ENCODE results near the gene MRPS31.
"Not testable (repeated sequence)": the region's sequence is repeated elsewhere in the genome, so short reads cannot be mapped to it uniquely, and the experiment has no call there.

MRPS31 gene

DNA sequence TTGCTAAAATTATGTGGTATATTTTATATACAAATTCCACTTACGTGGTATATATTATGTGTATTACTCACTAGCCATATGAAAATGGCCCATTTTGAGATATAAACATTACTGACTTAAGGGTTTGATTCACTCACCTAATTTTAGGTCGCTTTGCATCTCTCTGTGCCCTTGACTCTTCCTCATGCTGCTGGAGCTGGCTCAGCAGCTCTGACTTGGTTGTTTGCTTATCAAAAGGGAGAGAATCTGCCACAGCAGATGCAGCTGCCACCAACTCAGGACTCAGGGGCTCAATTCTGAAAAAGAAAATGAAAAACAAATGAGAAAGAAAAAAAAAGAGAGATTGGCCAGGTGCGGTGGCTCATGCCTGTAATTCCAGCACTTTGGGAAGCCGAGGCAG lies 12.2 kb downstream of the MRPS31 start:
- no peak for TF ChIP-seq ZNF274 (IDR thresholded peaks at IDR 0.05; ENCODE audit: low read depth, low read length)
- no peak overlapping the region for H3K4me3 ChIP-seq (ENCODE audit: low read length)

DNA sequence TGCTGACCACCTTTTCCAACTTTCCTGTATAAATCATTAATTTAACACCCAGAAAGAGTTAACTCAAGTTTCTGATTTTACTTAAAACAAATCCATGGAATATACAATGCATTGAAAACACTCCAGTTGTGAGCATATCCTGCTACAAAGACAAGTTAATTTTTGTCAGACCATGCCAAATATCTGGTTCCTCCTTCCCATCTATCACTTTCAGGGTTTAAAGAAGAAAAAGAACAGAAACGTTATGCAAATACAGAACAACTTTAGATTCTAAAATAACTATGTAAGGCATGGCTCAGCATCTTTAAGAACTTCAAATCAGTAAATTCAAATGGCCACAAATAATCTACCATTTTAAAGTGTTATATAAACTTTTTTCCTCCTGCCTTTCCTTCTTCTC lies 14.9 kb downstream of the MRPS31 start:
- TF ChIP-seq ZNF274 (IDR thresholded peaks at IDR 0.05; ENCODE audit: low read depth, low read length) = no peak
- H3K4me3 ChIP-seq (ENCODE audit: low read length) = no peak overlapping the region

DNA sequence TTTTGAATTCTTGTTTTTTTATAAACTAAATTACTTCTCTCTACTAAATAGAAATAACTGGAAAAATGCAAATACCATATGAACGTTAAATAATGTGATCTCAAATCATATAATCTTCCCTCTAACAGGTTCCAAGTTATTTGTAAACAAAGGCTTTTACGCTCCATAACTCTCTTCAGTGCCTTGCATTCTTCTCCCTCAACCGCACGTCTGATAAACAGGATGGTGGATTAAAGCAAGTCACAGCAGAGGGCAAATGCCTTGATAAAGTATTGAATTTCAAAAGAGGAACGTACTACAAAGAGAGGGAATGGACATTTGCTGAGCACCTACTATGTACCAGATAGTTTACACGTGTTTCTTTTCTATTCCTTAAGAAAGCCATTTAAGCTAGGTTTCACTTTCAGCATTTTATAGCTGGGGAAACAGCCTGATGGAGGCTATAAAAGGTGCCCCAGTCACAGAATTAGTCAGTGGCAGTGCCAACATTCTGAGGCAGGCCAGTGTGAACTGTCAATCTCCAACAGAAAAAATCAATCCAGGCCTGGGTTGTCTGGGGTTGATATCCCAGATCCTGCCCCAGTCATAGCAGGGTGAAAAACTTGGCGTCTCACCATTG lies 15.8 kb downstream of the MRPS31 start:
- TF ChIP-seq ZNF274 (IDR thresholded peaks at IDR 0.05; ENCODE audit: low read depth, low read length) = no peak
- H3K4me3 ChIP-seq (ENCODE audit: low read length) = no peak overlapping the region; the same call in 1 of the 2 replicates

DNA sequence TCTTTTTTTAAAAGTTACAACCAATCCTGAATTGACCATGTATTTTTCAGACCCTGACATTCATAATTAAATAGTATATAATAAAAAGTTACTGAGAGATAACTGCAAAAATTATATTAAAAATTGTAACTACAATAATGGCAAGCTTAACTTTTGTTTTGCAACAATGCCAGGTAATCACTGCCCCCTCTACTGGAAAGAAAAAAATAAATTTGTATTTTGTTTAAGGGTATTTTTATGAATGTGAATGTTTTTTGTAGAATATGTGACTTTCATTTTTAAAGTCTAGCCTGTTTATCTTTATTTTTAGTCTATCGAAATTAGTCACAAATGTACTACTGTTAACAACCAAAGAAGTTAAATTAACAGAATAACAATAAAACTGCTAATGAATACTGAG lies 21.7 kb downstream of the MRPS31 start:
- TF ChIP-seq ZNF274 (IDR thresholded peaks at IDR 0.05; ENCODE audit: low read depth, low read length) = no peak
- H3K4me3 ChIP-seq (ENCODE audit: low read length) = no peak overlapping the region

DNA sequence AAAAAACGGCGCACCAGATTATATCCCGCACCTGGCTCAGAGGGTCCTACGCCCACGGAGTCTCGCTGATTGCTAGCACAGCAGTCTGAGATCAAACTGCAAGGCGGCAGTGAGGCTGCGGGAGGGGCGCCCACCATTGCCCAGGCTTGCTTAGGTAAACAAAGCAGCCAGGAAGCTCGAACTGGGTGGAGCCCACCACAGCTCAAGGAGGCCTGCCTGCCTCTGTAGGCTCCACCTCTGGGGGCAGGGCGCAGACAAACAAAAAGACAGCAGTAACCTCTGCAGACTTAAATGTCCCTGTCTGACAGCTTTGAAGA lies 35.8 kb downstream of the MRPS31 start:
- not testable (repeated sequence) for H3K4me3 ChIP-seq (ENCODE audit: low read length)

DNA sequence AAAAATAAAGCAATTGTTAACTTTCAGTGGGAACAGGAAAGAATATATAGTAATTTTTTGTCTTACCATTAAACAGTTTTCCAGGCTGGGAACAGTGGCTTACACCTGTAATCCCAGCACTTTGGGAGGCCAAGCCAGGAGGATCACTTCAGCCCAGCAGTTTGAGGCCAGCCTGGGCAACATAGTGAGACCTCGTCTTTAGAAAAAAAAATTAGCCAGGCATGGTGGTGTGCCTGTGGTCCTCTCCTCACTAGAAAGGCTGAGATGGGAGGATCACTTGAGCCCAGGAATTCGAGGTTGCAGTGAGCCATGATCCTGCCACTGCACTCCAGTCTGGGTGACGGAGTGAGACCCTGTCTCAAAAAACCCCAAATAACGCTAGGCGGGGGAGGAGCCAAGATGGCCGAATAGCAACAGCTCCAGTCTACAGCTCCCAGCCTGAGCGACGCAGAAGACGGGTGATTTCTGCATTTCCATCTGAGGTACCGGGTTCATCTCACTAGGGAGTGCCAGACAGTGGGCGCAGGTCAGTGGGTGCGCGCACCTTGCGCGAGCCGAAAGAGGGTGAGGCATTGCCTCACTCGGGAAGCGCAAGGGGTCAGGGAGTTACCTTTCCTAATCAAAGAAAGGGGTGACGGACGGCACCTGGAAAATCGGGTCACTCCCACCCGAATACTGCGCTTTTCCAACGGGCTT lies 36.3 kb downstream of the MRPS31 start:
- not testable (repeated sequence) for H3K4me3 ChIP-seq (ENCODE audit: low read length)

DNA sequence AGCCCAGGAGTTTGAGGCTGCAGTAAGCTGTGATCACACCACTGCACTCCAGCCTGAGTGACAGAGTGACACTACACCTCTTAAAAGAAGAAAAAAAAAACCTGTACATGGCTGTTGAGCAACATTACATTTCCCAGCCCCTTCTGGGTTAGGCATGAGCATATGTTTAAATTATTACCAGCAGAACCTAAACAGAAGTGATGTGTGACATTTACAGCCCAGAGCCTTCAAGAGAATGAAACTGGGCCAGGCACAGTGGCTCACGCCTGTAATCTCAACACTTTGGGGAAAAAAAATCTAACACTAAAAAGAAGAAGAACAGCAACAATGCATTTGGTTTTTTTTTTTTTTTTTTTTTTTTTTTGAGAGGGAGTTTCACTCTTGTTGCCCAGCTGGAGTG lies 38.3 kb downstream of the MRPS31 start:
- no peak overlapping the region for H3K4me3 ChIP-seq (ENCODE audit: low read length)
- TF ChIP-seq ZNF274 (IDR thresholded peaks at IDR 0.05; ENCODE audit: low read depth, low read length) = no peak

DNA sequence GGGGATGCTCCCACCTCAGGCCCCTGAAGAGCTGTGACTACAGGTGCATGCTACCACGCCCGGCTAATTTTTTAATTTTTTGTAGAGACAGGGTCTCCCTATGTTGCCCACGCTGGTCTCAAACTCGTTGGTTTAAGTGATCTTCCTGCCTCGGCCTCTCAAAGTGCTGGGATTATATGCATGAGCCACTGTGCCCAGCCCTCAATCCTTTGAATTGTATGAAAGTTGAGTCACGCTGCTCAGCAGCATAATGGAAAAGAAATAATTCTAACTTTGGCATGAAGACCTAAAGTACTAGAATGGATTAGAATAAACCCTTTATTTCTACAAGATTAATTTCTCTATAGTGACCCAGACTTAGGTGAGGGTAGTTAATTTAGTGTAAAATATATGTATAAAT lies 42.4 kb downstream of the MRPS31 start:
- no peak overlapping the region for H3K4me3 ChIP-seq (ENCODE audit: low read length)
- no peak for TF ChIP-seq ZNF274 (IDR thresholded peaks at IDR 0.05; ENCODE audit: low read depth, low read length)

DNA sequence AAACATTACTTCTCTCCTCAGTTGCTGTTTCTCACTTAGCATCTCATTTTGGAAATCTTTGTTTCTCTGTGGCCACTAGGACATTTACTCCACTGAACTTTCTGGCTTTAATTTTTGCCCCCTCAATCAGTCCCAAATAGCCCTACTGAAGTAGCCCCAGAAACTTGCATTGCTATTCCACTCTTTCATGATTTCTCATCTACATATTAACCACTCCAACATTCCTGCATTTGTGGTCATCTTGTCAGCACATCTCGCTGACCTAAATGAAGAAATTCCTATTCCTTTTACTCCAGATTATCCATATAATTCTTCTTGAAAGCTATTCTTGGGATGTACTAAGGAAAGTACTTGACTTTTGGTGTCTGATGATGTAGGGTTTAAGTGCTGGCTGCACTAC lies 56.6 kb downstream of the MRPS31 start:
- H3K4me3 ChIP-seq (ENCODE audit: low read length) = not testable (repeated sequence)

DNA sequence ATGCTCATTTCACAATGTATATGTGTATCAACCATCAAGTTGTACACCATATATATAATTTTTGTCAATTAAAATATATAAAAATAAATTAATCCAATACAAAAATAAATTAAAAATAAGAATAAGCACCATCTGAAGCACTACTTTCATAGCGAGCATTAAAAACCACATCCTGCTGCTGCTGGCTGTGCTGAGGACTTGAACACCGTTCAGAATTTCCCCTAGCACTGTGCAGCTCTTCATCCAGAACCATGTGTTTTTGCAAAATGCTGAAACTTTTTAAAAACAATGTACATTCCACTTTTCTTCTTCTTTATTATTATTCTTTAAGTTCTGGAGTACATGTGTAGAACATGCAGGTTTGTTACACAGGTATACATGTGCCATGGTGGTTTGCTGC lies 64.6 kb downstream of the MRPS31 start:
- H3K4me3 ChIP-seq (ENCODE audit: low read length) = no peak overlapping the region
- TF ChIP-seq ZNF274 (IDR thresholded peaks at IDR 0.05; ENCODE audit: low read depth, low read length) = no peak

DNA sequence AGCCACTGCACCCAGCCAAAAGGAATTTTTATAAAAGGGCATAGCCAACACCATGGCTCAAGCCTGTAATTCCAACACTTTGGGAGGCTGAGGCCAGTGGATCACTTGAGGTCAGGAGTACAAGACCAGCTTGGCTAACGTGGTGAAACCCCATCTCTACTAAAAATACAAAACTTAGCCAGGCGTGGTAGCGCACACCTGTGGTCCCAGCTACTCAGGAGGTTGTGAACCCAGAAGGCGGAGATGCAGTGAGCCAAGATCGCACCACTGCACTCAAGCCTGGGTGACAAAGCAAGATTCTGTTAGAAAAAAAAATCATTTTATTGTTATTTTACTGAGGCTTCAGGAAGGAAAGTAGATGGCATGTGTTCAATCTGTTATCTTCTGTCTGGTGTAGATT lies 73.3 kb downstream of the MRPS31 start:
- H3K4me3 ChIP-seq (ENCODE audit: low read length) = no peak overlapping the region
- TF ChIP-seq ZNF274 (IDR thresholded peaks at IDR 0.05; ENCODE audit: low read depth, low read length) = no peak

DNA sequence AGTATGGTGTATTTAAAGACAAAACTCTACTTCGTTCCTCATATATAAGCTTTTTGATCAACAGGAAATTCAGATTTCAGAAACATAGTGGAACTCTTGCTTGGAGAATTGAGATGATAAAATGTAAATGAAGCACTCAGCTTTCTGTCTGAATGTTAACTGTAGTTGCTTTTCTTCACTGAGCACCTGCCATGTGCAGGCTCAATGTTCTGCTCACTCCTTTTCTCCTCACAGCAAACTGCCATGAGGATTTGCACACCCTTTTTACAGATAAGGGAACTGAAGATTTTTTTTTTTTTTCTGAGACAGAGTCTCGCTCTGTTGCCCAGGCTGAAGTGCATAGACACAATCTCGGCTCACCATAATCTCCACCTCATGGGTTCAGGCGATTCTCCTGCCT lies 76.6 kb downstream of the MRPS31 start:
- no peak for TF ChIP-seq ZNF274 (IDR thresholded peaks at IDR 0.05; ENCODE audit: low read depth, low read length)
- H3K4me3 ChIP-seq (ENCODE audit: low read length) = no peak overlapping the region

DNA sequence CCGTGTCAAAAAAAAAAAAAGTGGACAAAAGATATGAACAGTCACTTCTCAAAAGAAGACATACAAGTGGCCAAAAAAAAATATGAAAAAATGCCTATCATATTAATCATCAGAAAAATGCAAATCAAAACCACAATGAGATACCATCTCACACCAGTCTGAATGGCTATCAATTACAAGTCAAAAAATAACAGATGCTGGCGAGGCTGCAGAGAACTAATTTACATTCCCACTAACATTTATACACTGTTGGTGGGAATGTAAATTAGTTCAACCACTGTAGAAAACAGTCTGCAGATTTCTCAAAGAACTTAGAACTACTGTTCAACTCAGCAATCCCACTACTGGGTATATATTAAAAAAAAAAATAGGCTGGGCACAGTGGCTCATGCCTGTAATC lies 78.0 kb downstream of the MRPS31 start:
- no peak overlapping the region for H3K4me3 ChIP-seq (ENCODE audit: low read length)
- no peak for TF ChIP-seq ZNF274 (IDR thresholded peaks at IDR 0.05; ENCODE audit: low read depth, low read length)

DNA sequence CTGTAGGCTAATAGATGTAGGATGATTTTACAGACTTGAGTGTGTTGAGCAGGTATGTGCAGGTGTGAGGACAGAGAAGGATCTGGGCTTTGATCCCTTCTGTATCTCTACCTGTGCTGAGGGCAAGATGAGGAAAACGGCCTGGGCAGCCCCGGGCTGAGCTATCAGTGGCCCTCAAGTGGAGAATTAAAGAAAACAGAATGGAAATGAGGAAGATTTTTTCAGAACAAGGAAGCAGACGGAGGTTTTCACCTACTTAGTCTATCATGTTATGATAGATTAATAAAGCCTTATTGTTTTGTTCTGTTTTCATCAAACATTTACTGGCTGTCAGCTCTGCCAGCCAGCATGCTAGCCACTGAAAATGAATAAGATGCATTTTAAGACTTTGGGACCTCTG lies 82.2 kb downstream of the MRPS31 start:
- H3K4me3 ChIP-seq (ENCODE audit: low read length) = no peak overlapping the region
- no peak for TF ChIP-seq ZNF274 (IDR thresholded peaks at IDR 0.05; ENCODE audit: low read depth, low read length)

DNA sequence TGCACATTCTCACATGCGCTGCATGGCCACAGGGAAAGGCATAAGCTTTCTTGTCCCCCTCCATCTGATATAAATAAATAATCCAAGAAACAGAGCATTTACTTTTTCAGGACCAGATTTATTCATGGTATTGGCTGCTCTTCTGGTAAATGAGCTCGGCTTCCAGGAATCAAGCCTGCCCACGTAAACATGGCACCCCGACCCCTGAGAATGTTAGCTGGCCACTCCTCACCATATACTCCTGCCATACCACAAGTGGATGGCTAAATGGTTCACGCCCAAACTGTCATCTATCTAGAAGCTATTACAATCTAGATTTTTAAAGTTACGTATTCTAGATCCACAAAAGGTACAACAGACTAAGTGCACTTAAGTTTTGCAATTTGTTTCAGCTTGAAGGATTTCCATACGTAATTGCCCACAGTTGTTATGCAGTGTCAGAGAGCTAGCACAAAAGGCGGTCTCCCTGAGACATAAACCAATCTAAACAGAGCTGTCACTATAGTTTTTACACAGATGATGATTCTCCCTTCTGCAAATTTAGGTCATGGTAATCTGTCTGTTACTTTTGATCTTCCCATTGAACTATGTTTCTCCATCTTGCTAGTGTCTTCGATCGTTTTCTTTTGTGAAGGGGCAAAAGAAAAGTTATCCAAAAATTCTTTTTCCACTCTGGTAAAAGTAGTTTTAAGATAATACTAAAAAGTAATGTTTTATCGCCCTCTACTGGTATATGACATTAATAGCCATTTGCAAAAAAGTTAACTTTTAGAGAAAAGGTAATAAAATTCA lies 88.3 kb downstream of the MRPS31 start:
- no peak overlapping the region for H3K4me3 ChIP-seq (ENCODE audit: low read length)
- no peak for TF ChIP-seq ZNF274 (IDR thresholded peaks at IDR 0.05; ENCODE audit: low read depth, low read length)
